ENCODE measurements around the gene CABP4.
"Not testable (repeated sequence)": the region's sequence is repeated elsewhere in the genome, so short reads cannot be mapped to it uniquely, and the experiment has no call there.

Gene CABP4

GRCh38 chr11:67452141-67452952 lies 2.8 kb upstream of the CABP4 start, which contains the start of gene GPR152:
Gene GPR152, minus strand, starts transcription at chr11:67452729. Its CDS starts 5 bp downstream, at chr11:67452724.
- no peak for DNase-seq (ENCODE audit: extremely low read depth in 1 of 2, low read depth in 1 of 2)

- no peak for DNase-seq (ENCODE audit: extremely low read depth in 1 of 2, low read depth in 1 of 2)
Observed at GRCh38 chr11:67453816-67454732, 1.1 kb upstream of the CABP4 start.

- no peak for DNase-seq (ENCODE audit: extremely low read depth in 1 of 2, low read depth in 1 of 2)
Observed at GRCh38 chr11:67456068-67456705, 1.0 kb downstream of the CABP4 start.

- no peak for DNase-seq (ENCODE audit: extremely low read depth in 1 of 2, low read depth in 1 of 2)
Observed at GRCh38 chr11:67457453-67457852, 2.3 kb downstream of the CABP4 start.

DNA sequence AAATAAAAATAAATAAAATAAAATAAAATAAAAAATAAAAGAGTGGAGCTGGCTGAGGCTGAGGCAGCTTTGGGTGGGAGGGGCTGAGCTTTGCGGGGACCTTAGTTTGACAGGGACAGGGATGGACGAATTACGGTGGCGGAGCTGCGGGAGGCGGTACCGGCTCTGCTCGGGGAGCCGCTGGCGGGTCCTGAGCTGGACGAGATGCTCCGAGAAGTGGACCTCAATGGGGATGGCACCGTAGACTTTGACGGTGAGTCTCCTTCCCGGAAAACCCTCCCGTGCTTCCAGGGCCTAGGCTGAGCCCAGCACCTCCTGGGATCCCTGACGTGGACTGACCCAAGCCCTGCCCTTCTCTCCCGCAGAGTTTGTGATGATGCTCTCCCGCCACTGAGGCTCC lies 3.1 kb downstream of the CABP4 start:
- no peak for DNase-seq (ENCODE audit: extremely low read depth in 1 of 2, low read depth in 1 of 2)

GRCh38 chr11:67463186-67463585 lies 8.0 kb downstream of the CABP4 start:
- DNase-seq (ENCODE audit: extremely low read depth in 1 of 2, low read depth in 1 of 2): no peak

- no peak for DNase-seq (ENCODE audit: extremely low read depth in 1 of 2, low read depth in 1 of 2)
Observed at GRCh38 chr11:67463680-67464410, 8.7 kb downstream of the CABP4 start.

DNA sequence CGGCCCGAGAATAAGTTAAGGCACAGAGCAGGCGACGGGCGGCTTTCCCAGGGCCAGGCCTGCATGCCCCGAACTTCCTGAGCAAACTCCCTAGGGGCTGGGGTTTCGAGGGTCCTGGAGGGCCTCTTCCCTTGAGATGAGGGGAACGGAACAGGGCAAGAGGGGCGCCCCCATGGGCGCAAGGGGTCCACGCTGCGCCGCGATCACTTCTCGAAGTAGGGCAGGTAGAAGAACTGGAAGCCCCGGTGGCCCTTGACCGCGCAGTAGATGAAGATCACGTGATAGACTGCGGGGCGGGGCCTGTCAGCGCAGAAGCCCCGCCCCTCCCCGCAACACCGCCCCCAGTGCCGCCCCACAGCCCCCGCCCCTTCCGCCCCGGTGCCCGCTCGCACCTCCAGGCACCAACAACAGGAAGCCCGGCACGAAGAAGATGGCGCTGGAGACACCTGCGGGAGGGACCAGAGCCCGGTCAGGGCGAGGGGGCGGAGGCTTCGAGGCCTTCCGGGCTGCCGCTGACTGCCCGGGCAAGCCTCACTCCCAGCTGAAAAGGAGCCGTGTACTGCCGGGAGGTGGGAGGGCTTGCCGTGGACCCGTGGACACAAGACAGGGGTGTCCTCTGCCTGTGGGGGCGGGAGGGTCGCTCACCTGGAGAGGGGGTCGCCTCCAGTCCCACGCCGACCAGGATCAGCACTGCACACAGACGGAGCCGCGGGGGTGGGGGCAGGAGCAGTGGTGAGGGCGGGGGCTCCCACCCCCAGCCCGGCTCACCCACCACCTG lies 9.4 kb downstream of the CABP4 start:
- peak; percentile 86 to 88 for DNase-seq (ENCODE audit: extremely low read depth in 1 of 2, low read depth in 1 of 2)

DNA sequence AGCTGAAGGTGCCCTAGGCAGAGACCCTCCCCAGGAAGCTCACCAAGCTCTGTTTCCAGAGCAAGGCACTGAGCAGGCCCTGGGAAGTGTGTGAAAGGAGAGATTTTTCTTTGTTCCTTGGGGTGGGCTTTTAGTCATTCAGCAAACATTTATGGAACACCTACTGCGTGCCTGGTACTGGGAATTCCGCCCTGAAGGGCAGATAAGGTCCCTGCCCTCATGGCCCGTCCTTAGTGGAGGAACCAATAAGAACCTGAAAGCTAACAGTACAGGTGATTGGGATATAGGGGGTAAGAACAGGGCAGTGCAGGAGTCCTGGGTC lies 10.0 kb downstream of the CABP4 start:
- DNase-seq (ENCODE audit: extremely low read depth in 1 of 2, low read depth in 1 of 2): no peak

DNA sequence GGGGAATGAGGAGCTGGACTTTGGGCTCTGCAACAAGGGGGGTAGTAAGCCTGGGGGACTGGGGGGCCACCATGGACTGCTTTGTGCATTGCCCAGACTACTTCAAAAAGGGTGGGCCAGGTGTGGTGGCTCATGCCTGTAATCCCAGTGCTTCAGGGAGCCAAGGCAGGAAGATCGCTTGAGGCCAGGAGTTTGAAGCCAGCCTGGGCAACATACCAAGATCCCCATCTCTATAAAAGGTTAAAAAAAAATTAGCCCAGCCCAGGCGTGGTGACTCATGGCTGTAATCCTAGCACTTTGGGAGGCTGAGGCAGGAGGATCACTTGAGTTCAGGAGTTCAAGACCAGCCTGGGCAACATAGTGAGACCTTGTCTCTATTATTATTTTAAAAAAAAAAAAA lies 10.4 kb downstream of the CABP4 start:
- not testable (repeated sequence) for DNase-seq (ENCODE audit: extremely low read depth in 1 of 2, low read depth in 1 of 2)

DNA sequence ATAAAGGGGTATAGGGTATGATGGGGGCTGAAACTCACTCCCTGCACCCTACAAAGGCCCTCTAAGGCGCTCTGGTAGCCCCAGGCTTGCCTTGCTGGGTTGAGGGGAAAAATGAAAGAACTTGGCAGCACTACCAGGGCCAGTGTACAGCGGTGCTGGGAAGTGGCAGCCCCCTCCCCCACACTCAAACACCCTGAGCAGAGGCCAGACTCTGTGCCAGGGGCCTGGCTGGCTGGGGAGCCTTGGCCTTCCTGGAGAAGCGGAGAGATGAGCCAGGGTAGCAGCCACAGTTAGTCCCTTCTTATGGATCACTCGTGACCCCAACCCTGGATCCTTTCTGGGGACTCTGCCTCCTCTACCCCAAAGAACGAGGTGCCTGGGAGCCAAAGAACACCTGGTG lies 11.2 kb downstream of the CABP4 start:
- DNase-seq (ENCODE audit: extremely low read depth in 1 of 2, low read depth in 1 of 2): no peak

- no peak for DNase-seq (ENCODE audit: extremely low read depth in 1 of 2, low read depth in 1 of 2)
Observed at GRCh38 chr11:67466962-67467771, 12.0 kb downstream of the CABP4 start.

GRCh38 chr11:67468056-67468455 lies 12.9 kb downstream of the CABP4 start:
- DNase-seq (ENCODE audit: extremely low read depth in 1 of 2, low read depth in 1 of 2): no peak

DNA sequence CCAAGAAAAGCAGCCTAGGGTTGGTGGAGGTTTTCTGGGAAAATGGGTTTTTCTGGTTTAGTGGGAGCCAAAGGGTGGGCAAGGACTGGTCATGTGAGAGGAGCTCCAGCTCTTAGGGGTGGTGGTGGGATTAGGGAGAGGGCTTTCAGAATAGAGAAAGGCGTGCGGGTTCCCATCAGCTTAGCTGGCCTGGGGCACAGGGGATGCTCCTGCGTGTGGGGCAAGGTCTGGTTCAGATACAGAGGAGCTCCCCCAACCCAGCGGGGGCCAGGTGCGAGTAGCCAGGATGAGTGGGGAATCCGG lies 13.3 kb downstream of the CABP4 start:
- no peak for DNase-seq (ENCODE audit: extremely low read depth in 1 of 2, low read depth in 1 of 2)

- peak; percentile 72 to 93 for DNase-seq (ENCODE audit: extremely low read depth in 1 of 2, low read depth in 1 of 2)
Observed at GRCh38 chr11:67468759-67469507, 13.8 kb downstream of the CABP4 start, which contains the start of gene TMEM134. Gene TMEM134, minus strand, starts transcription at chr11:67469251. Its CDS starts 59 bp downstream, at chr11:67469192.

GRCh38 chr11:67469508-67469811 lies 14.3 kb downstream of the CABP4 start:
- no peak for DNase-seq (ENCODE audit: extremely low read depth in 1 of 2, low read depth in 1 of 2)

DNA sequence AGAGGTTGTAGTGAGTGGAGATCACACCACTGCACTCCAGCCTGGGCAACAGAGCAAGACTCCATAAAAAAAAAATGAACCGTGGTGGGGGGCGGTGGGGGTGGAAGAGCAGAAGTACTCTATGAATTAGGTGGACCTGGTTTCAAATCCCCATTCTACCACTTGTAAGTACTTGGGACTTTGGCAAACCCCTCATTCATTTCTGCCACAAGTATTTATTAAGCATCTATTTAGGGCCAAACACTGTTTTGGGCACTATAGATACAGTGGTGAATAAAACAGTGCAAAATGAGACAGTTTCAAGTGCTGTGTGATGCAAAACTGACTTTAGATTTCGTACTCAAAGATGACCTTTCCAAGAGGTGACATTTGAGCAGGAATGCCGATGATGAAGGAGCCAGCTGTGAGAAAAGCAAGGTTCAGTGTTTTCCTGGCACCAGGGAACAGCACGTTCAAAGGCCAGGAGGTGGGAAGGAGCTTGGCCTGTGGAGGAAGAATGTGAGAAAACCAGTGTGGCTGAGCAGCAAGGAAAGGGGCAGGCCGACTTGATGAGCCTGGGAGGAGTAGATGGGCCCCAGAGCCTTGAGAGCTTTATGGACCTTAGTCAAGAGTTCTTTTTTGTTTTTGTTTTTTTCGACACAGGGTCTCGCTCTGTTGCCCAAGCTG lies 15.3 kb downstream of the CABP4 start:
- DNase-seq (ENCODE audit: extremely low read depth in 1 of 2, low read depth in 1 of 2): no peak

DNA sequence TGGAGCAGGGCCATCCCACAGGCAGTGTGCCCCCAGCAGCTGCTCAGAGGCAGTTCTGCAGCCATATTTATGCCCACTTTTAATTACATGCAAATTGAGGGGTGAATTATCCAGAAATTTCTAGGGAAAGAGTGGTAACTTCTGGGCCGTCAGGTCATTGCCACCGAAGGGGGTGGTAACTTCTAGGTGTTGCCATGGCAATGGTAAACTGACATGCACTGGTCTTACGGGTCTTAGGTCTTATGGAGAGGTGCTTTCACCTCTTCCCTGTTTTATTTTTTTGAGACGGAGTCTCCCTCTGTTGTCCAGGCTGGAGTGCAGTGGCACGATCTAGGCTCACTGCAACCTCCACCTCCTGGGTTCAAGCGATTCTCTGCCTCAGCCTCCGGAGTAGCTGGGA lies 17.7 kb downstream of the CABP4 start:
- no peak for DNase-seq (ENCODE audit: extremely low read depth in 1 of 2, low read depth in 1 of 2)
